ENCODE data around the gene SHCBP1L.
A peak's percentile ranks its signal among the peaks of the same experiment; 100 is the strongest.

SHCBP1L gene

DNA sequence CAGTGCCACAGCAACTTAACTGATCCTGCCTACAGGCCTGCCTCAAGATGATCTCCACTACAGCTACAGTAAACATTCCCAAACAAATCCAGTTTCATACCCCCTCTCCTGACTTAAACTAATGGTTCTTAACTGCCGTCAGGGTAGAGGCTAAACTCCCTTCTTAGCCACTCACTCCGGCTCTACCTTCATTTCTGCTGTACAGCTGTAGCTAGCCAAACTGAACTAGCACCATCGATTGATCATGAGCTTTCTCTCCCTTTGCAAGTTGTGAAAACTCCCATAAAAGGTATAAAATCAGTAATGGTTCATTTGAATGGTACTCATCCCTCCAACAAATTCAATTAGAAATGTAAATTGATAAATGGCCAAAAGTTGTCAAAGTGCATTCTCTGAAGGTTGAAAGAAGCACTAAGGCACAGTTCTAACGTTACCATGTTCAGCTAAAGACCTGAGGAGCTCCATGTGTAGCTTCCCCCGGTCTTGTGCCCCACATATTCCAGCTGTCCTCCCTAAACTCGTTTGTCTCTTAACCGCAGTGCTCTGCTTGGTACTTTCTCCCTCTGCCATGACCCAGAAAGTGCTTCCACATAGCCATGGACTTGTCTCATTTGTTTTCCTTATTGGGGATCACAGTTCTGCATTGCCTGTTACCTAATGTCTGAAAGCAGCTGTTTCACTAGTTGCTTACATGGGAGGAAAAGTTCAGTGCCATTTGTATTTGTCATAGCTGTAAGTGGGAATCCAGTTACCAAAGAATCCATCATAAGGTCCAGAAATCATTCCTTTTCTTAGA, 64.0 kb downstream of the SHCBP1L start:
- DNase-seq, result peak in 1 of 3 experiments; percentile 27

GRCh38 chr1:182886985-182887384, 66.0 kb downstream of the SHCBP1L start:
- no peak for DNase-seq

DNA sequence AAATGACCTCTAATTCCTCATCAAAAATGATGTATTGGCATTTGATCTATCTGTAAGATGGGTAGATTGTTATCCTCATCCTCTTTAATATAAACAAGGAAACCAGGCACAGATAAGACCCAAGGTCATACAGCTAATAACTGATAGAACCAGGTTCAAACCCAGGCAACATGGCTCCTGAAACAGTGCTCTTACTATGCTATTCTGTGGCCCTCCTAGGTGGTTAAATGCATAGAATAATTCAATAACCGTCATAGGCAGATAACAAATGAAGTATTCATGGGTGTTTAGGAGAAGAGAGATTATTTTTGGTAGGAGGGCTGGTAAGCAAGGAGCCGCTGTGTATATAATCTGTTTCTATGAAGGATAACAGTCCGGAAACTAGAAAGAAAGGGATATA, 67.4 kb downstream of the SHCBP1L start:
- DNase-seq, result no peak

- no peak for DNase-seq
Observed at GRCh38 chr1:182884872-182885271, 68.1 kb downstream of the SHCBP1L start.

DNA sequence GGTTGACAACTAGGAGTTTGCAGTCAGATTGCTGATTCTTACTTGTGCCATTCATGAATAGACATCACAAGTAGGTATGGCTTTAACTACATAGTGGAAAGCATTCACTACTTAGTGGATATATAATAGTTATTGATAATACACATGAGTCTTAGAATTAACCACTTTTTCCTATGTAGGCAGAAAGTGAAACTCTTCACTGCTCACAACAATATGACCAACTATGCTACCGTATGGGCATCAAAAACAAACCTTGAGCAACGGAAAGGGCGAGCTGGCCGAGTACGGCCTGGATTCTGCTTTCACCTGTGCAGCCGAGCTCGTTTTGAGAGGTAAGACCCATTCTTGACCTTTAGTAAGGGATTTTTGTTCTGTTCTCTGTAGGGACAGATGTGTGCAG, 75.1 kb downstream of the SHCBP1L start:
- DNase-seq, result no peak

GRCh38 chr1:182877331-182877730, 75.6 kb downstream of the SHCBP1L start:
- DNase-seq, result no peak

DNA sequence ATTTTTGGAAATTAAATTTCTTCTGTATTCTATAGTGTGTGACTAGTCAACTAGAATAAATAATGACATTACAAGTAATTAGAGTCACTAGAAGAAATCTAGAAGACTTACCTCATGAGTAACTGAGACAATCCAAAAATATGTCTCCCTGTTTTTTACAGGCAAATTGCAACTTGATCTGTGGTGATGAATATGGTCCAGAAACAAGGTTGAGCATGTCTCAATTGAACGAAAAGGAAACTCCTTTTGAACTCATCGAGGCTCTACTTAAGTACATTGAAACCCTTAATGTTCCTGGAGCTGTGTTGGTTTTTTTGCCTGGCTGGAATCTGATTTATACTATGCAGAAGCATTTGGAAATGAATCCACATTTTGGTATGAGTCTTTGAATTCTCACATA, 77.1 kb downstream of the SHCBP1L start:
- DNase-seq, result no peak

DNA sequence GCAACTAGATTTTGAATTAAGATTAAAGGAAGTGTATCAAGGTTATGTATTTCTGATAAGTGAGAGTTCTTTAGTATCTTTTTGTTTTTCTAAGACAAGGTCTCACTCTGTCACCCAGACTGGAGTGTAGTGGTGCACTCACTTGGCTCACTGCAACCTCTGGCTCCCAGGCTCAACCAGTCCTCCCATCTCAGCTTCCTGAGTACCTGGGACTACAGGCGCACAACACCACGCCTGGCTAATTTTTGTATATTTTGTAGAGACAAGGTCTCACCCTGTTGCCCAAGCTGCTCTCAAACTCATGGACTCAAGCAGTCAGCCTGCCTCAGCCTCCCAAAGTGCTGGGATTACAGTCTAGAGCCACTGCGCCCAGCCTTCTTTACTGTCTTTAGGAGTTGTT, 80.1 kb downstream of the SHCBP1L start:
- no peak for DNase-seq

- DNase-seq, result peak in 1 of 3 experiments; percentile 20
Observed at GRCh38 chr1:182869241-182869666, 83.7 kb downstream of the SHCBP1L start.

DNA sequence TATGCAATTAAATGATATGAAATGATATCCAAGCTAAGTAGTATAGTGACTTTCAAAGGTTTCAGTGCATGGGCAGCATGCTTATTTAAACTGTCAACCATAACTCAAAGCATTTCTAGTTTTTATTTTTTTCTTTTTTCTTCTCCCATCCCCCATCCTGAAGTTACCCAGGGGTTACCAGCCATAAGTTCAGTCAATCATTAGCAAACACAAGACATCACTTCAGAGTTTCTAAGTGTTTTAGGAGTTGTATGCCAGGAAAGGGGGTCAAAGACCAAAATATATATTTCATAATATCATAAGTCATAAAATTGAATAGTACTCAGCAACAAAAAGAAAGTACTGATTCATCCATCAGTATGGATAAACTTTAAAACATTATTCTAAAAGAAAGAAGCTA, 85.1 kb downstream of the SHCBP1L start:
- DNase-seq, result no peak

GRCh38 chr1:182863940-182864339, 89.0 kb downstream of the SHCBP1L start:
- peak in 1 of 3 experiments; percentile 28 for DNase-seq

DNA sequence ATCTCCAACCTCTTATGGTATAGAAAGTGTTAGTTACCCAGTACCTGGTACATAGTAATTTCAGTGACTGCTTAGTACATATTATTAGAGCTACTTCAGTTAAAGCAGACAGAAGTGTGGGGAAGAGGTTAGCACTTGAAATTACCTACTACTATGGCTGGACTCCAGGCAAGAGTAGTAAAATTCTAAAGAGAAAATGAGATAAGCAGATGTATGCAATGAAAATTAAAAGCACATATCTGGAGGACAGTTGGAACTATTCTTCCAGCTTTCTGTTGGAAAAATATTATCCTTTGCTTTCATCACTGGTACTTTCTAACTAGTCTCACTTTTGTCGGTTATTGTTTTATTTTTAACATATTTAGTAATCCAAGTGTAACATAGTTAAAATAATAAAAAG, 90.1 kb downstream of the SHCBP1L start:
- no peak for DNase-seq

DNA sequence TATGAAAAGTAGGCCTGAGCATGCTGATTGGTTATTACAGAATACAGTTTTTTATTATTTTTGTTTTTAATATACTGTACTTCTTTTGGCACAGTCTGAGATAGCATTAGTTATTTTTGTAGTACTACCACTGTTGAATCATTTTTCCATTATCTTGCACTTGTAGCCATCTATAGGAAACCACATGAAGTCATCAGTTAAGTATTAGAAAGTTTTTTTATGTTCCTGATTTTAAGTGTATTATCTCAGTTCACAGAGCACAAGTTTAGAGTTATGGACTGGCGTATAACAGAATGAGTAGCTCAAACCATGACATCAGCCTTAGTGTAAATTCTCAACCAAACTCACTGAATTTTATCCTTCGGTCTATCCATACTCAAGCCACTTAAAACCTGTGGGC, 91.0 kb downstream of the SHCBP1L start:
- DNase-seq, result no peak

GRCh38 chr1:182860658-182861057, 92.3 kb downstream of the SHCBP1L start:
- no peak for DNase-seq

DNA sequence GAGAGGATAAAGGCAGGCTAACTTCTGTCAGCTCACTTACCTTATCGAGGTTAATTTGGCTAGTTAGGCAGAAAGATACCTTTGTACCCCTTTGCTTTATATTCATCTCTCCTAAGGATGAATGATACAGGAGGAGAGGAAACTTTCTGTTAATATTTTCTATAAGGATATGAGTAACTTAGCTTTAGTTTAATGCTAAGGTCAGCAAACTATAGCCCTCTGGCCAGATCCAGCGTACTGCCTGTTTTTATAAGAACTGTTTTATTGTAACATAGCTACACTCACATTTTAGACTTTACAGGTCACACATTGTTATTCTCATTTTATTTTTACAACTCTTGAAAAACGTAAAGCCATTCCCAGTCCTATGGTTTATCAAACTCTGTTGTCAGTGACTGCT, 95.8 kb downstream of the SHCBP1L start:
- DNase-seq, result no peak

DNA sequence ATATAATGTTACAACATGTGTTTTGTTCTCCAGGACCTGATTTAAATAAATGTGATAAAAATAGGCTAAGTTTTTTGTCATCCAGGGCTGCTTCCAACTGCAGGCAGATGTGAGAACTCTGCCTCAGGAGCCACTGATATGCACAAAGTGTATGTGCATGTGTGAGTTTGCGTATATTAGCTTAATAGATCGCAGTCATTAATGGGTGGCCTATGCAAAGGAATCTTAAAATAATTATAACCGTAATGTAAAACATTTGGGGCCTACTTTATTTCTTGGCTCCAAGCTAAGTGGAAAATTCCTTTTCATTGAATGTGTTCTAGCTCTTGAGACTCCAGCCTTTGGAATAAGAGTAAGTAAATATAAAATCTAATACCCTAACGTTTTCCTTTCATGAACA, 97.1 kb downstream of the SHCBP1L start:
- DNase-seq, result no peak

GRCh38 chr1:182851825-182852224, 101.1 kb downstream of the SHCBP1L start:
- no peak for DNase-seq

GRCh38 chr1:182850319-182850718, 102.6 kb downstream of the SHCBP1L start:
- no peak for DNase-seq

Data from NCI-H1417 (cell line).